Thoracic aorta (tissue), 2 donors: Measurements from ENCODE around the gene CNPPD1. TPM values are rescaled to one million over a fixed set of nuclear protein-coding genes. Genes with fewer than 3 reads are reported as not detected.

ENCODE experiments used
- ATAC-seq: fragments of 150-250 bp; one replicate; pipeline ENCODE4 v1.8.0; 2017; ENCODE audit warnings: low read depth; ENCODE audit not compliant: insufficient number of reproducible peaks, low FRiP score
- DNase-seq: peaks from one replicate; pipeline ENCODE4 v3.0.0-alpha.2; 2020; ENCODE audit warnings: low spot score
- H3K27ac ChIP-seq, 2 donors: fragments of 200-600 bp; sonication (generic); 1 replicate in 1 of 2; 2 replicates in 1 of 2; pipeline ENCODE4 v1.5.1; 2016; ENCODE audit warnings: mild to moderate bottlenecking in 2 of 2, moderate library complexity in 2 of 2
- H3K27me3 ChIP-seq: fragments of 200-600 bp; sonication (generic); replicated peaks from 2 replicates; pipeline ENCODE4 v1.6.0; 2016; ENCODE audit warnings: mild to moderate bottlenecking; ENCODE audit not compliant: insufficient read depth
- H3K36me3 ChIP-seq: fragments of 200-600 bp; sonication (generic); one replicate; pipeline ENCODE4 v1.5.1; 2016
- H3K4me1 ChIP-seq, 2 donors: fragments of 200-600 bp; sonication (generic); 1 replicate in 1 of 2; 2 replicates in 1 of 2; pipeline versions ENCODE4 v1.5.1 to v1.6.0; 2016; ENCODE audit warnings: low read depth in 2 of 2, mild to moderate bottlenecking in 1 of 2; ENCODE audit not compliant: control insufficient read depth in 1 of 2
- H3K4me3 ChIP-seq: fragments of 200-600 bp; sonication (generic); 2 replicates; pipeline ENCODE4 v1.5.1; 2016; ENCODE audit warnings: mild to moderate bottlenecking
- H3K9me3 ChIP-seq: fragments of 200-600 bp; sonication (generic); 2 replicates; pipeline ENCODE4 v1.5.1; 2016
- total RNA-seq, 2 donors: library from RNA; depleted of rRNA; stranded (reverse); fragments of >200 nt; gene quantifications; one replicate each; pipeline versions ENCODE4 v1.1.0 to v1.2.3, GENCODE V29; 2016
- TF ChIP-seq, protein P1 (sequence below): fragments of 200-600 bp; sonication (generic); IDR thresholded peaks from one replicate; pipeline ENCODE4 v1.5.1; 2019; ENCODE audit warnings: antibody characterized with exemption

CNPPD1 gene
- total RNA-seq, 2 donors from 2014 or later: 31.9 to 51.0 TPM

DNA sequence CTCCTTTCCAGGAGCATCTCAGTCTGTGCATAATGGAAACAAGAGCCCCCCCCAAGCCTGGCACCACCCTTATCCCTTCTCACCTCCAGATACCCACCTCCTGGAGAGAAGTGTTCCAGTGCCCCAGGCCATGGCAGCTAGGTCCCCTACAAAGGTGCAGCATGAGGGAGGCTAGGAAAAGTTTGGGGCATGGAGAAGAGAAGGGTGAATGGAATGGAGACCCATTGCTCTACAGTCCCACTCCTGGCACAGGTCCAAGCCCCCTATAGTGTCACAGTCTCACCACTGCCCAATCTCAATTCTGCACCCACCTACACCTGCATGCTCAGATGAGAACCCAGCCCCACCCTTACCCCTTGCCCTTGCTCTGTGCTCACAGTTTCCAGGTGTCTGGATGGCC, 7.8 kb downstream of the CNPPD1 start:
- no peak overlapping the region for H3K4me3 ChIP-seq

DNA sequence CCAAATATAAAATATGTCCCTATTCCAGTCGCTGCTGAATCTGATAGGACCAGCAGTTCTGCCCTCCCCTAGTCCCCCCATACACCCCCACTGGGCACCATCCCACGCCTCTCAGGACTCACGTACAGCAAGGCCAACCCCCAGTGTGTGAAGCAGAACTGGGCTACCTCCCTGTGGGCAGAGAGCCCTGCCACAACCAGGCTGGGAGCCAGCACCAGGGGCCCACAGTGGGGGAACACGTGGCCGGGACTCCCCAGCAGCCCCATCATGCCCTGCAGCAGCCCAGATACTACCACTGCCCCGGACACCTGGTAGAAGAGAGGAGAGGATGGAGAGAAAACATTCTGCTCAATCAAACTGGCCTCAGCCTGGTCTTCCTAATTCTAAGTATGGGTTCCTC, 8.2 kb downstream of the CNPPD1 start:
- DNase-seq: no peak
- no peaks in the 10 kb centered on the region for H3K9me3 ChIP-seq
- TF ChIP-seq, protein P1, sequence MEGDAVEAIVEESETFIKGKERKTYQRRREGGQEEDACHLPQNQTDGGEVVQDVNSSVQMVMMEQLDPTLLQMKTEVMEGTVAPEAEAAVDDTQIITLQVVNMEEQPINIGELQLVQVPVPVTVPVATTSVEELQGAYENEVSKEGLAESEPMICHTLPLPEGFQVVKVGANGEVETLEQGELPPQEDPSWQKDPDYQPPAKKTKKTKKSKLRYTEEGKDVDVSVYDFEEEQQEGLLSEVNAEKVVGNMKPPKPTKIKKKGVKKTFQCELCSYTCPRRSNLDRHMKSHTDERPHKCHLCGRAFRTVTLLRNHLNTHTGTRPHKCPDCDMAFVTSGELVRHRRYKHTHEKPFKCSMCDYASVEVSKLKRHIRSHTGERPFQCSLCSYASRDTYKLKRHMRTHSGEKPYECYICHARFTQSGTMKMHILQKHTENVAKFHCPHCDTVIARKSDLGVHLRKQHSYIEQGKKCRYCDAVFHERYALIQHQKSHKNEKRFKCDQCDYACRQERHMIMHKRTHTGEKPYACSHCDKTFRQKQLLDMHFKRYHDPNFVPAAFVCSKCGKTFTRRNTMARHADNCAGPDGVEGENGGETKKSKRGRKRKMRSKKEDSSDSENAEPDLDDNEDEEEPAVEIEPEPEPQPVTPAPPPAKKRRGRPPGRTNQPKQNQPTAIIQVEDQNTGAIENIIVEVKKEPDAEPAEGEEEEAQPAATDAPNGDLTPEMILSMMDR: no peak
- no peak for ATAC-seq
- no peak overlapping the region for H3K4me3 ChIP-seq
- H3K4me1 ChIP-seq: peaks cover 0 to 11% of the 10 kb centered on the region in 2 donors
- peaks cover 8% of the 10 kb centered on the region for H3K36me3 ChIP-seq
- H3K27me3 ChIP-seq: no peaks in the 10 kb centered on the region
- no peak overlapping the region for H3K27ac ChIP-seq

More for the DNA sequence above, 7.8 kb downstream of the CNPPD1 start:
- H3K27ac ChIP-seq: no peak overlapping the region
- ATAC-seq (no peak), DNase-seq (no peak)
- no peaks in the 10 kb centered on the region for H3K27me3 ChIP-seq
- no peaks in the 10 kb centered on the region for H3K9me3 ChIP-seq
- H3K36me3 ChIP-seq: peaks cover 12% of the 10 kb centered on the region
- H3K4me1 ChIP-seq: peaks cover 0 to 11% of the 10 kb centered on the region in 2 donors
- TF ChIP-seq, protein P1: no peak

DNA sequence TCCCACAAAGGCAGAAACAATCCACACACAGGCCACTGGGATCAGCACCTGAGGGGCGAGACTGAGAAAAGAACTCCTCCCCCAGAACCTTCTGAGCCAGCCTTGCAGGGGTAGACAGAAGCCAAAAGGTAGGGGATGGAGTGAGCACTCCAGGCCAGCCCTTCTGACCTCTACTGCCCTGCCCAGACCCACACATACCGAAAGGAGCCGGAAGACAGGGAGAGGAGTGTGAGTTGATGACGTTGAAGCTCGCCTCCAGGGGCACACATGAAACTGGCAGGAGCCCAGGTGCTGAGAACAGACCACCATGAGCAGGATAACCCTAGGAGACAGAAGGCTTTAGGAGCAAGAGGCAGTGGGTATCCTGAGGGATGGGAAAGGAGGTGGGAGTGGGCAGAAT, 8.7 kb downstream of the CNPPD1 start:
- ATAC-seq (no peak), DNase-seq (no peak)
- peaks cover 8% of the 10 kb centered on the region for H3K36me3 ChIP-seq
- no peaks in the 10 kb centered on the region for H3K9me3 ChIP-seq
- no peaks in the 10 kb centered on the region for H3K27me3 ChIP-seq
- no peak overlapping the region for H3K4me3 ChIP-seq
- TF ChIP-seq, protein P1: no peak
- H3K27ac ChIP-seq: no peak overlapping the region
- peaks cover 0 to 11% of the 10 kb centered on the region in 2 donors for H3K4me1 ChIP-seq

DNA sequence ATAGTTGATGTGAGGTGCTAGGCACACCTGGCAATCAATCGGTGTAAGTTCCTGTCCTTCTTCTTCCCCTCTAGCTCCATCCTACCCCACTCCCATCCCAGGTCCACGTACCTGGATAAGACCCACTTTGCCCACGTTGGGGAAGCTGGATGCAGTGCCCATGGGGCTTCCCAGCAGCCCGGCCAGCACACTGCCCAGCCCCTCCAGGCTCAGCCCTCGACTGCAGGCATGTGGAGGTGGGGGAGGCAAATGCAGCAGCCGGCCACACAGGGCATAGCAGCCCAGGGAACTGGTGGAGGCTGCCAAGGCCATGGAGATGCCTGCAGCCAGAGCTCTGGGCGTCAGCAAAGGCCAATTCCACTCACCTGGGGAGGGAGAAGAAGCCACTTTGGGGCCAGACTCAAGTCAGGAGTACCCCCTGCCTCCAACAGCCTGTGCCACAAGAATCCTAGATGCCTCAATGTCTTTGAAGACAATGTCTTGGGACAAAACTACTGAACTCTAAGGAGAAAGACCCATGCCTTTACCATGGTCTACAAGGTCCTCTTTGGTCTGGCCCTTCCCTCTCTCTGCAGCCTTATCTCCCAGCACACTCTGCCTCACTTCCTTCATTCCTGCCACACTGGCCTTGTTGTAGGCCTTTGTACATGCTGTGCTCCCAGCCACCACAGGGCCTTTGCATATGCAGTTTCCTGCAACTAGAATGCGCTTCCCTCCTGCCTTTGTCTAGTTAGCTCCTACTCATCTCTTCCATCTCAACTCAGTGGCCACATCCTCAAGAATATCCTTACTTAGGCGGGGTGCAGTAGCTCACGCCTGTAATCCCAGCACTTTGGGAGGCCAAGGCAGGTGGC, 11.4 kb downstream of the CNPPD1 start:
- no peak for DNase-seq
- TF ChIP-seq, protein P1: no peak
- ATAC-seq: no peak
- no peak overlapping the region for H3K4me3 ChIP-seq
- H3K27me3 ChIP-seq: no peaks in the 10 kb centered on the region
- no peak overlapping the region for H3K27ac ChIP-seq
- H3K36me3 ChIP-seq: no peaks in the 10 kb centered on the region
- no peaks in the 10 kb centered on the region for H3K4me1 ChIP-seq
- no peaks in the 10 kb centered on the region for H3K9me3 ChIP-seq

DNA sequence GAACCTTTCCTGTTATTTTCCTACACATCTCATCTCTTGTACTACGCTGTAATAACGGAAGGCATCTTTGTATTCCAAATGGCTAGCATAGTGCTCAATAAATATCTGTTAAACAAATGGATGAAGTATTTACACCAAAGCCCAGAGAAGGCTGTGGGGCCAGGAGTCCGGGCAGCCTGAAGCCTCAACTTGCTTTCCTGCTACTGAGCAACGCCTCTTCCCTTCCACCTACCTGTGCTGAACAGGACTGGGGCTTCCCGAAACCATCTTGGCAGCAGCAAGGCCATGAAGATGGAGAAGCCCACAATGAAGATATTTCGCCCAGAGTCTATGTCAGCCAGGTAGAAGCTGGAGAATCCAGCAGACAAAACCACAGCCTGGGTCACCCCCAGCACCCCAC, 13.6 kb downstream of the CNPPD1 start:
- TF ChIP-seq, protein P1: no peak
- Histone ChIP-seq H3K9me3 (no peaks in the 10 kb centered on the region), H3K27ac (no peak overlapping the region), H3K4me3 (no peak overlapping the region), H3K36me3 (no peaks in the 10 kb centered on the region), H3K27me3 (no peaks in the 10 kb centered on the region), H3K4me1 (peaks cover 4 to 5% of the 10 kb centered on the region in 2 donors)
- DNase-seq (no peak), ATAC-seq (no peak)
